T-cell (primary cell): Measurements from ENCODE around the gene SMURF2. TPM values are rescaled to one million over a fixed set of nuclear protein-coding genes. Genes with fewer than 3 reads are reported as not detected.
"Not testable (repeated sequence)": the region's sequence is repeated elsewhere in the genome, so short reads cannot be mapped to it uniquely, and the experiment has no call there.

Source experiments
- ATAC-seq, 4 experiments: fragments of 200-7000 bp in 3 of 4; fragments of 150-1000 bp in 1 of 4; cut with Tn5 transposase; replicated peaks in 1 of 4; 1 replicate in 3 of 4; 2 replicates in 1 of 4; pipeline ENCODE4 v1.10.0; 2021; ENCODE audit warnings: moderate library complexity in 3 of 4, mild to moderate bottlenecking in 2 of 4, moderate number of reproducible peaks in 1 of 4
- CTCF ChIA-PET, 2 donors: fragments of 300-600 bp; sonication (Branson Sonifier 250); formaldehyde crosslinking; loops; one replicate each; lab custom pipeline; 2022; ENCODE audit warnings: antibody characterized with exemption in 2 of 2; lab: Charles Lee
- POLR2A ChIA-PET, 2 donors: fragments of 300-600 bp; sonication (Branson Sonifier 250); formaldehyde crosslinking; loops; one replicate each; lab custom pipeline; 2022; ENCODE audit warnings: antibody characterized with exemption in 2 of 2; lab: Charles Lee
- DNase-seq, 35 experiments: peaks; one replicate each; pipeline versions ENCODE4 v3.0.0 to v3.0.0-alpha.2; 2013 to 2023
- H3K27ac ChIP-seq: one replicate; pipeline ENCODE4 v1.5.1; 2013; ENCODE audit warnings: low read length
- H3K27me3 ChIP-seq, 2 experiments: replicated peaks in 1 of 2; 1 replicate in 1 of 2; 2 replicates in 1 of 2; pipeline versions ENCODE4 v1.6.1 to v1.7.0; 2013; ENCODE audit warnings: low read length in 1 of 2, mixed read lengths in 1 of 2; ENCODE audit not compliant: control insufficient read depth in 2 of 2, insufficient read depth in 2 of 2; ENCODE audit errors: extremely low read depth in 1 of 2
- H3K36me3 ChIP-seq, 2 donors: 1 replicate in 1 of 2; 2 replicates in 1 of 2; pipeline versions ENCODE4 v1.6.1 to v1.7.0; 2013; ENCODE audit warnings: low read length in 1 of 2; ENCODE audit not compliant: control insufficient read depth in 2 of 2, insufficient read depth in 1 of 2; ENCODE audit errors: extremely low read depth in 1 of 2
- H3K4me1 ChIP-seq, 2 experiments: 1 replicate in 1 of 2; 2 replicates in 1 of 2; pipeline versions ENCODE4 v1.6.1 to v1.7.0; 2013; ENCODE audit warnings: low read length in 2 of 2, mixed read lengths in 1 of 2; ENCODE audit not compliant: insufficient read depth in 2 of 2, control insufficient read depth in 1 of 2; ENCODE audit errors: extremely low read depth in 1 of 2
- H3K4me3 ChIP-seq, 2 donors: 1 replicate in 1 of 2; 2 replicates in 1 of 2; pipeline versions ENCODE4 v1.5.1 to v1.7.0; 2013; ENCODE audit warnings: mild to moderate bottlenecking in 2 of 2, low read length in 1 of 2, moderate library complexity in 1 of 2; ENCODE audit not compliant: control insufficient read depth in 1 of 2; ENCODE audit errors: extremely low read depth in 1 of 2
- H3K9me3 ChIP-seq: 2 replicates; pipeline ENCODE4 v1.7.0; 2013
- H3K27ac Mint-ChIP-seq, 2 donors: one replicate each; pipeline ENCODE4 v1.8.0; 2020 to 2021; ENCODE audit warnings: mild to moderate bottlenecking in 2 of 2, mixed read lengths in 2 of 2
- H3K27me3 Mint-ChIP-seq, 2 donors: one replicate each; pipeline ENCODE4 v1.8.0; 2021 to 2022; ENCODE audit warnings: mixed read lengths in 2 of 2
- H3K36me3 Mint-ChIP-seq: one replicate; pipeline ENCODE4 v1.8.0; 2021; ENCODE audit warnings: mixed read lengths
- H3K4me1 Mint-ChIP-seq, 3 donors: one replicate each; pipeline ENCODE4 v1.8.0; 2020 to 2022; ENCODE audit warnings: mixed read lengths in 3 of 3, mild to moderate bottlenecking in 1 of 3
- H3K4me3 Mint-ChIP-seq, 3 donors: one replicate each; pipeline ENCODE4 v1.8.0; 2020 to 2022; ENCODE audit warnings: mild to moderate bottlenecking in 3 of 3, mixed read lengths in 3 of 3, moderate library complexity in 3 of 3
- H3K9me3 Mint-ChIP-seq, 3 donors: one replicate each; pipeline ENCODE4 v1.8.0; 2020 to 2022; ENCODE audit warnings: mixed read lengths in 3 of 3
- WGBS: methylation state at CpG from one replicate; pipeline ENCODE4 v1.1.5; 2013; ENCODE audit warnings: missing lambda C conversion rate; ENCODE audit not compliant: insufficient coverage; 5-methylcytosine and 5-hydroxymethylcytosine counted together
- total RNA-seq, 35 experiments: library from RNA in 6 of 35; stranded (reverse) in 6 of 35; fragments of 120-200 nt in 1 of 35; gene quantifications; one replicate each; pipeline versions ENCODE4 v1.2.1 to v1.2.4 and lab custom pipeline; 2013 to 2026

Gene SMURF2
- total RNA-seq, 5 donors from 2014 or later (not counting 1 experiment from before 2014, with no cell fraction given) = 27.4 to 36.6 (median 34.8) TPM

GRCh38 chr17:64610244-64610643 is 51.9 kb downstream of the SMURF2 start:
- H3K27me3 Mint-ChIP-seq, H3K9me3 ChIP-seq, H3K4me3 ChIP-seq, CTCF ChIA-PET, H3K4me3 Mint-ChIP-seq, H3K36me3 ChIP-seq, ATAC-seq, H3K9me3 Mint-ChIP-seq, H3K27ac ChIP-seq, H3K27ac Mint-ChIP-seq, DNase-seq, H3K36me3 Mint-ChIP-seq, H3K4me1 ChIP-seq, H3K27me3 ChIP-seq: not testable (repeated sequence)
- POLR2A ChIA-PET = interaction anchor here in 1 of 2 donors (0.6 to 0.7 kb wide), 2 partner anchors 10 to 182 kb away, joined by 3 to 5 read pairs; no protein-coding TSS in a partner anchor
- H3K4me1 Mint-ChIP-seq = peaks cover 47 to 57% (median 47%) of the 10 kb centered on the region in 3 donors
- WGBS = no CpG with 5 or more reads among the region's 2 CpGs

- Mint-ChIP-seq H3K27ac (peak overlapping the region; percentile 41 to 44), H3K4me3 (no peak overlapping the region), H3K4me1 (peaks cover 37 to 50% (median 41%) of the 10 kb centered on the region in 3 donors), H3K9me3 (no peaks in the 10 kb centered on the region), H3K27me3 (no peaks in the 10 kb centered on the region), H3K36me3 (no peaks in the 10 kb centered on the region)
- ChIA-PET CTCF (no interaction called here), POLR2A (no interaction called here)
- 24% methylated on average over 2 of the region's 2 CpGs for WGBS
- H3K9me3 ChIP-seq = no peaks in the 10 kb centered on the region
- ATAC-seq = peak in 1 of 4 experiments; percentile 27
- no peaks in the 10 kb centered on the region for H3K27me3 ChIP-seq
- H3K36me3 ChIP-seq = no peaks in the 10 kb centered on the region
- no peak overlapping the region for H3K27ac ChIP-seq
- DNase-seq = no peak
- peaks cover 0 to 3% of the 10 kb centered on the region in 2 experiments for H3K4me1 ChIP-seq
- no peak overlapping the region for H3K4me3 ChIP-seq
These were observed 53.5 kb downstream of the SMURF2 start for GRCh38 chr17:64608571-64608981.

- H3K27me3 Mint-ChIP-seq = no peaks in the 10 kb centered on the region
- H3K36me3 Mint-ChIP-seq = no peaks in the 10 kb centered on the region
- no peaks in the 10 kb centered on the region for H3K27me3 ChIP-seq
- H3K27ac ChIP-seq = no peak overlapping the region
- no CpG with 5 or more reads among the region's 2 CpGs for WGBS
- no peaks in the 10 kb centered on the region for H3K36me3 ChIP-seq
- H3K9me3 ChIP-seq = no peaks in the 10 kb centered on the region
- no peak overlapping the region for H3K4me3 ChIP-seq
- H3K4me1 ChIP-seq = no peaks in the 10 kb centered on the region
- CTCF ChIA-PET = no interaction called here
- POLR2A ChIA-PET = no interaction called here
- ATAC-seq (no peak), DNase-seq (no peak)
- H3K9me3 Mint-ChIP-seq = no peaks in the 10 kb centered on the region
- H3K4me1 Mint-ChIP-seq = peaks cover 33 to 47% (median 36%) of the 10 kb centered on the region in 3 donors
- H3K4me3 Mint-ChIP-seq = no peak overlapping the region
- H3K27ac Mint-ChIP-seq = peak overlapping the region; percentile 41 to 44
These were observed 54.1 kb downstream of the SMURF2 start for GRCh38 chr17:64607862-64608565.

- not testable (repeated sequence) for H3K36me3 Mint-ChIP-seq, H3K27me3 ChIP-seq, H3K27ac Mint-ChIP-seq, H3K27ac ChIP-seq, H3K27me3 Mint-ChIP-seq, H3K9me3 ChIP-seq, H3K4me3 Mint-ChIP-seq, H3K4me3 ChIP-seq, H3K36me3 ChIP-seq, H3K4me1 ChIP-seq, DNase-seq, ATAC-seq, H3K9me3 Mint-ChIP-seq
- ChIA-PET CTCF (interaction anchor here in 1 of 2 donors (0.7 to 1.4 kb wide), 2 partner anchors 29 to 45 kb away, joined by 3 to 5 read pairs; no protein-coding TSS in a partner anchor), POLR2A (interaction anchor here in 1 of 2 donors (0.6 kb wide), 1 partner anchor 1281 kb away, joined by 4 read pairs; no protein-coding TSS in a partner anchor)
- H3K4me1 Mint-ChIP-seq = peaks cover 38 to 53% (median 45%) of the 10 kb centered on the region in 3 donors
- WGBS = 88% methylated on average over 8 of the region's 12 CpGs
These were observed 57.6 kb downstream of the SMURF2 start for GRCh38 chr17:64604532-64604931.

- no peak overlapping the region for H3K27ac Mint-ChIP-seq
- Histone ChIP-seq H3K9me3 (no peaks in the 10 kb centered on the region), H3K4me3 (no peak overlapping the region), H3K27me3 (no peaks in the 10 kb centered on the region), H3K36me3 (no peaks in the 10 kb centered on the region), H3K4me1 (peaks cover 2 to 9% of the 10 kb centered on the region in 2 experiments), H3K27ac (no peak overlapping the region)
- peaks cover 5% of the 10 kb centered on the region for H3K36me3 Mint-ChIP-seq
- H3K27me3 Mint-ChIP-seq = no peaks in the 10 kb centered on the region
- no peaks in the 10 kb centered on the region for H3K9me3 Mint-ChIP-seq
- H3K4me1 Mint-ChIP-seq = peaks cover 38 to 53% (median 45%) of the 10 kb centered on the region in 3 donors
- DNase-seq (no peak), ATAC-seq (no peak)
- ChIA-PET POLR2A (interaction anchor here in 1 of 2 donors (0.6 kb wide), 1 partner anchor 1282 kb away, joined by 4 read pairs; no protein-coding TSS in a partner anchor), CTCF (interaction anchor here in 1 of 2 donors (1.4 kb wide), 1 partner anchor 29 kb away, joined by 5 read pairs; no protein-coding TSS in a partner anchor)
- H3K4me3 Mint-ChIP-seq = no peak overlapping the region
- no CpG with 5 or more reads among the region's 1 CpG for WGBS
These were observed 58.1 kb downstream of the SMURF2 start for GRCh38 chr17:64603987-64604386.

GRCh38 chr17:64599827-64600226 is 62.3 kb downstream of the SMURF2 start:
- H3K9me3 Mint-ChIP-seq = no peaks in the 10 kb centered on the region
- Histone ChIP-seq H3K27me3 (no peaks in the 10 kb centered on the region), H3K27ac (peak overlapping the region; percentile 71), H3K4me1 (peaks cover 6 to 9% of the 10 kb centered on the region in 2 experiments), H3K4me3 (no peak overlapping the region), H3K36me3 (peaks cover 0 to 12% of the 10 kb centered on the region in 2 donors), H3K9me3 (no peaks in the 10 kb centered on the region)
- no CpG with 5 or more reads among the region's 1 CpG for WGBS
- ATAC-seq (peak in 1 of 4 experiments; percentile 18), DNase-seq (no peak)
- H3K4me3 Mint-ChIP-seq = peak overlapping the region; percentile 51 to 58 (median 58)
- H3K27ac Mint-ChIP-seq = peak overlapping the region; percentile 77 to 89
- peaks cover 15% of the 10 kb centered on the region for H3K36me3 Mint-ChIP-seq
- ChIA-PET POLR2A (interaction anchor here in 1 of 2 donors (0.6 kb wide), 1 partner anchor 457 kb away, joined by 3 read pairs; the partner anchor contains the start of gene GNA13), CTCF (interaction anchor here (0.5 to 2.1 kb wide), 4 partner anchors 49 to 251 kb away, joined by 3 to 17 read pairs (median 5); no protein-coding TSS in a partner anchor)
- peaks cover 39 to 50% (median 45%) of the 10 kb centered on the region in 3 donors for H3K4me1 Mint-ChIP-seq
- no peaks in the 10 kb centered on the region for H3K27me3 Mint-ChIP-seq
